Forelimb muscle (tissue), 1 donor: ENCODE results near the gene ZNF445. TPM values are rescaled to one million over a fixed set of nuclear protein-coding genes. Genes with fewer than 3 reads are reported as not detected.
"Not testable (repeated sequence)": the region's sequence is repeated elsewhere in the genome, so short reads cannot be mapped to it uniquely, and the experiment has no call there.

Source experiments
- DNase-seq: peaks from one replicate; pipeline ENCODE4 v3.0.0-alpha.2; 2013; ENCODE audit warnings: low read depth
- polyA plus RNA-seq: library from polyadenylated mRNA; unstranded; fragments of 120-200 nt; gene quantifications from one replicate; pipeline ENCODE4 v1.2.1, GENCODE V29; 2013; ENCODE audit not compliant: insufficient read length

ZNF445 gene
- polyA plus RNA-seq, 1 donor: 15.4 TPM

DNA sequence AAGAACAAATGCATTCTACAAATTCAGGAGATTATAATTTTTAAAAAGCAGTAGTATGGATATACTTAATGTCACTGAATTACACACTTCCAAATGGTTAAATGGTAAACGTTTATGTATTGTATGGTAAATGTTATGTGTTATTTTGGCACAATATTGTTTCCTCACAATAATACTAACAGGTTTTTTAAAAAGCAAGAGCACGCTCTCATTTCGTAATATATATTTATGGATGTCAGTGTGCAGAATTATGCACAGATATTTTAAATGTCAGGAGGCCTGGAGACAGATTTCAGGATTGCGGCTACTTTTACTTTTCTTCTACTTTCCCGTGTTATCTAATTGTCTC is 533 bp downstream of the ZNF445 start:
- no peak for DNase-seq

DNA sequence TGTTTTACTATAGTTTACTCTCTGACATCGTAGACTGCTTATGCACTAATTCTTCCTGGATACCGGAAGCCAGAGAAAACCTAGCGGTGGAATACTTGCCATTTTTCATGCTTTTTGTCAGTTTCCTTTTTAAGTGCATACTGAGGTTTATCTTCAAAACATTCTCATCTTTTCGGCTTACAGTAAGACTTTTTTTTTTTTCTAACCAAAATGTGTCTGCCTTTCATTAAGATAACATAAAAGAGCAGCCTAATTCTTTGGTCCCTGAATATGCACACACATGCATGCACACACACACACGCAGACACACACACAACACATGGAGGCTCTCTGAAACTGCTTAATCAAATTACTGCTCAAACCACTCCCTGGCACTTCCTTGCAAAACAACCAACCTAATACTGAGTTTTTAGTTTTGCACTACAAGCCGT is 1.3 kb downstream of the ZNF445 start:
- no peak for DNase-seq

DNA sequence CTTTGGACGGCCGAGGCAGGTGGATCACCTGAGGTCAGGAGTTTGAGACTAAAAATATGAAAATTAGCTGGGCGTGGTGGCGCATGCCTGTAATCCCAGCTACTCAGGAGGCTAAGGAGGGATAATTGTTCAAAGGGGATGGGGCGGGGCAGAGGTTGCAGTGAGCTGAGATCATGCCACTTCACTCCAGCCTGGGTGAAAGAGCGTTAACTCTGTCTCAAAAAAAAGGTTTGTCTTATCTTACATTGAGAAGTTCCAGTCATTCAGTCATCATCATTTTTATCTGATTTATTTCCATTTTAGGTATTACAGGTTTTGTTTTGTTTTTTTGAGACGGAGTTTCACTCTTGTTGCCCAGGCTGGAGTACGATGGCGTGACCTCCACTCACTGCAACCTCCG is 2.6 kb downstream of the ZNF445 start:
- DNase-seq: not testable (repeated sequence)

- DNase-seq: no peak
These were observed 7.0 kb downstream of the ZNF445 start for GRCh38 chr3:44470430-44470829.

GRCh38 chr3:44469914-44470313 is 7.6 kb downstream of the ZNF445 start:
- DNase-seq: no peak

GRCh38 chr3:44468572-44469520 is 8.6 kb downstream of the ZNF445 start:
- DNase-seq: no peak

DNA sequence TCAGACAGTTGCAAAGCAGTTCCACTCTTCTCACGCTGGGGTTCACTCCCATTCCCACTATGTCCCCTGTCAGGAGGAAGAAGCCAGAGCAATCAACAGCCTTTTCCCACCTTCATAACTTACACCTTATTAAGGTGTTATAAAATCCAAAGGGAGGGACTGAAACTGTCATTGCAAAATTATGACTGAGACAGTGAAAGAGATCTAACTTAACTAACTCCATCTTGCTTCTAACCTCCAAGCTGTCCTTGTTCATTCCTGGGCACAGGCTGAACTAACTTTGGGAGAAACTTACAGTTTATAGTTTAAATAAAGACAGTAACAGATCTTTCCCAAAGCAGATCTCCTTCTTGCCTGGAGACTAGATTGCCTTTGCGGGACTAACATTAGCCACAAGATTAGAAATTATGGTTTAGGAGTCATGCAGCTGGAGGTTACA is 9.4 kb downstream of the ZNF445 start:
- DNase-seq: not testable (repeated sequence)

DNA sequence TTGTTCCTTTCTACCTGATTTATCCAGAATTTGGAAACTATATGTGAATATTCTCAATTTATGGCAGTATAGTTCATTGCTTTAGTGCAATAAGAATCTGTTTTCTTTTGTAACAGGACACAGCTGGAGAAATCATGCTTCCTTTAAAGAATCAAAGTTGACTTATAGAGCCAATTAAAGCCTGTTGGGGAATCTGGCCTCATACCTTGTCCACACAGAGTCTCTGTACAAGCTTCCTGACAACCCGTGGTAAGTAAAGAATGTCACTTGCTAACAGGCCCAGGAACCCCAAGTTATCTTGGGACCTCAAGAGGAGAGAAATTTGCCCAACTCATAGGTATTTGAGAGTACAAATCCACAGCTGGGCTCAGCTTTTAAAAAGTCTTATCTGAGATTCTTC is 10.2 kb downstream of the ZNF445 start:
- DNase-seq: no peak

- DNase-seq: not testable (repeated sequence)
These were observed 12.6 kb downstream of the ZNF445 start for GRCh38 chr3:44464920-44465319.

DNA sequence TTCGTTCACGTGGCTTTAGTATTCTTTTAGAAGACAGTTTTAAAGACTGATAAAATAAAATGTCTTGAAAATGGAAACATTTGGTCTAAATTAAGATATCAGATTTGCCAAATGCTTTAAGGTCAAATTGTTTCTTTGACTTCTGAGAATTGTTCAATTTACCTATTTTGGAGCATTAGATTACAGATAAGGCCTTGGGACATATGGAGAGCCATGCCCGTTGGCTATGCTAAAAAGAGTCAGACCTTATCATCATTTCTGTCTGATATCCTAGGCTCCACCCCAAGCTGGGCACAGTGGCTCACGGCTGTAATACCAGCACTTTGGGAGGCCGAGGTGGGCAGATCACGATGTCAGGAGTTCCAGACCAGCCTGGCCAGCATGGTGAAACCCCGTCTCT is 13.0 kb downstream of the ZNF445 start:
- DNase-seq: no peak

DNA sequence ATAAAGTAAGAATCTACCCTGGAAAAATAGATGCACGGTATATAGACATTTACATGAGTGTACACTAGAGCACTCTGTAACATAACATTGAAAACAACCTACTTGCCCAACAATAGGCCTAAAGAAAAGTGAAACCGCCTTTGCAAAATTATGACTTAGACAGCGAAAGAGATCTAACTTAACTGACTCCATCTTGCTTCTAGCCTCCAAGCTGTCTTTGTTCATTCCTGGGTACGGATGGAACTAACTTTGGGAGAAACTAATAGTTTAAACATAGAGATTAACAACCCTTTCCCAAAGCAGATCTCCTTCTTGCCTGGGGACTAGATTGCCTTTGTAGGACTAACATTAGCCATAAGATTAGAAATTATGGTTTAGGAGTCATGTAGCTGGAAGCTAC is 17.4 kb downstream of the ZNF445 start:
- DNase-seq: not testable (repeated sequence)

- no peak for DNase-seq
These were observed 22.2 kb downstream of the ZNF445 start for GRCh38 chr3:44455318-44455717.

DNA sequence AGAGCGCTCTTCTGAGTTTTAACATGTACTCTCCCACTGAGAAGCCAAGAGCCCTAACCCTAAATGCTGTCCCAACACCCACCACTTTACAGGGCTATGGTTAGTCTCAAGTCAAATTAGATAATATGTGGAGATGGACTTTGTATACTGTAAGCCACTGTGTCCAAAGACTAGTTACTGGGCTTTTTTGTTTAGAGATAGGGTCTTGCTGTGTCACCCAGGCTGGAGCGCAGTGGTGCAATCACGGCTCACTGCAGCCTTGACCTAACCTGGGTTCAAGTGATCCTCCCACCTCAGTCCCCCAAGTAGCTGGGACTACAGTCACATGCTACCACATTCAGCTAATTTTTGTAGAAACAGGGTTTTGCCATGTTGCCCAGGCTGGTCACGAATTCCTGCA is 23.2 kb downstream of the ZNF445 start:
- DNase-seq: no peak

GRCh38 chr3:44451441-44451840 is 26.0 kb downstream of the ZNF445 start:
- DNase-seq: no peak

DNA sequence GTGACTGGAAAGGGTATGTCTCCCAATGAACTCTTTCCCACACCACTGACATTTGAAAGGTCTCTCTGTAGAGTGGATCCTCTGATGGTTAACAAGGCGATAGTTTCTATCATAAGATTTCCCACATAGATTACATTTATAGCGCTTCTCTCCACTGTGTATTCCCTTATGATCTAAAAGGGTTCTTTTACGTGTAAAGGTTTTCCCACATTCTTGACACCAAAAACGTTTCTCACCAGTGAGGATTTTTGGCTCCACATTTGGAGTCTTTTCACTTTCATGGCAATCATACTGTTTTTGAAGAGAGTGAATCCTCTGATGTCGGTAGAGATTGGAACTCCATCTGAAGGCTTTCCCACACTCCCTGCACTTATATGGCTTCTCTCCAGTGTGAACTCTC is 30.5 kb downstream of the ZNF445 start:
- DNase-seq: no peak

- DNase-seq: no peak
These were observed 31.7 kb downstream of the ZNF445 start for GRCh38 chr3:44445786-44446185.

GRCh38 chr3:44444896-44445691 is 32.4 kb downstream of the ZNF445 start:
- DNase-seq: no peak

DNA sequence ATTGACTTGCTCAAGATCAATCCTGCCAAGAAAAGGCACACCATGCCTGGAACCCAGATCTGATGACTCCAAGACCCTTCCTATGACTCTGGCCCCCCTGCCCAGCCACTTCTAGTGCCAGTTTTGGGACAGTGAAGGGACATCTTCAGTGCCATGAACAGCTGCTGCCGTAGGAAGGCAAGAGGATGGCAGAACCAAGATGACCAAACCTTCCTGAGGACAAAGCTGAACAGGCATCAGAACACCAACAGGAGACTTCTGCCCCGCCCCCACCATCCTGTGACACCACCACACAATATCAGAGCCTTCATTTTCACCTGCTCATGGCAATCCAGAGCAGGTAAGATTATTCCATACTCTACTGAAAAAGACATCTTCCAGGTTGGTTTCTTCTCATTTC is 33.0 kb downstream of the ZNF445 start:
- DNase-seq: no peak

GRCh38 chr3:44442596-44443309 is 34.7 kb downstream of the ZNF445 start:
- no peak for DNase-seq

GRCh38 chr3:44439499-44440295 is 37.8 kb downstream of the ZNF445 start:
- peak; percentile 50 for DNase-seq

DNA sequence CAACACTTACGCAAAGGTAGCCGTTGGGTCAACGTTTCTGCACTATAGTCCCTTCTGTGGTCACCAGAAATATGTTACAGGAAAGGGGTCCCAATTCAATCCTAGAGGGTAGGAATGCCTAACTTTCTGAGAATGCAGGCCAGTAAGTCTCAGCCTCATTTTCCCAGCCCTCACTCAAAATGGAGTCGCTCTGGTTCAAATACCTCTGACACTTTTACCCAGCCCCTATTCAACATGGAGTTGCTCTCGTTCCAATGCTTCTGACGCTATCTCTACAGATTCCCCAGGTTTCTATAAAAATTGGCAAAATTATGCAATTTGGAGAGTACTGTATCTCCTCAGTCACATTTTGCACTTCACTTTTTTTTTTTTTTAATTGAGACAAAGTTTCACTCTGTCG is 39.7 kb downstream of the ZNF445 start:
- DNase-seq: no peak
